Measurements from ENCODE around the gene NCR2. TPM values are rescaled to one million over a fixed set of nuclear protein-coding genes. Genes with fewer than 3 reads are reported as not detected.

NCR2 gene
- total and polyA plus RNA-seq, 9 of the 15 experiments (the other 6 are each of a cell fraction or from before 2014, with no cell fraction given), result not detected

DNA sequence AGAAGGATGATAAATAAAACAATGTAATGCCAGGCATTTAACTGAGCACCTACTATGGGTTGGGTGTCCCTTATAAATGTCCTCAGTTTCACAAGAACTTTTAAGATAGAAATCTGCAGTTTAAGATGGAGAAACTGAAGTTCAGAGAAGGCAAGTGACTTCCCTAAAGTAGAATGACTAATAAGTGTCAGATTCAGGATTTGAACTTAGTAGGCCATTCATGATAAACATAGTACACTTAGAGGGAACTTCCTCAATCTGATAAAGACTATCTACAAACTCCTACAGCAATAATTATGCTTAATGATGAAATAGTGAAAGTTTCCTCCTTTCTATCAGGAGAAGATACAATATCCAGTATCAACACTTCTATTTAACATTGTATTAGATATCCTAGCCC lies 43.9 kb downstream of the NCR2 start (continued):
- TF ChIP-seq RBM22 (IDR thresholded peaks at IDR 0.05; ENCODE audit: low read depth, low read length, poor library complexity, severe bottlenecking) (no peak), TGIF2 (CRISPR knock-in tag; IDR thresholded peaks at IDR 0.05) (no peak), TRIM24 (IDR thresholded peaks at IDR 0.05) (no peak), EGR1 (conservative IDR thresholded peaks at IDR 0.05) (no peak)
- TF ChIP-seq, protein P1, sequence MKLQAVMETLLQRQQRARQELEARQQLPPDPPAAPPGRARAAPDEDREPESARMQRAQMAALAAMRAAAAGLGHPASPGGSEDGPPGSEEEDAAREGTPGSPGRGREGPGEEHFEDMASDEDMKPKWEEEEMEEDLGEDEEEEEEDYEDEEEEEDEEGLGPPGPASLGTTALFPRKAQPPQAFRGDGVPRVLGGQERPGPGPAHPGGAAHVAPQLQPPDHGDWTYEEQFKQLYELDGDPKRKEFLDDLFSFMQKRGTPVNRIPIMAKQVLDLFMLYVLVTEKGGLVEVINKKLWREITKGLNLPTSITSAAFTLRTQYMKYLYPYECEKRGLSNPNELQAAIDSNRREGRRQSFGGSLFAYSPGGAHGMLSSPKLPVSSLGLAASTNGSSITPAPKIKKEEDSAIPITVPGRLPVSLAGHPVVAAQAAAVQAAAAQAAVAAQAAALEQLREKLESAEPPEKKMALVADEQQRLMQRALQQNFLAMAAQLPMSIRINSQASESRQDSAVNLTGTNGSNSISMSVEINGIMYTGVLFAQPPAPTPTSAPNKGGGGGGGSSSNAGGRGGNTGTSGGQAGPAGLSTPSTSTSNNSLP (IDR thresholded peaks at IDR 0.05; ENCODE audit: borderline replicate concordance, low read depth, low read length), result no peak
- TF ChIP-seq, protein P2, sequence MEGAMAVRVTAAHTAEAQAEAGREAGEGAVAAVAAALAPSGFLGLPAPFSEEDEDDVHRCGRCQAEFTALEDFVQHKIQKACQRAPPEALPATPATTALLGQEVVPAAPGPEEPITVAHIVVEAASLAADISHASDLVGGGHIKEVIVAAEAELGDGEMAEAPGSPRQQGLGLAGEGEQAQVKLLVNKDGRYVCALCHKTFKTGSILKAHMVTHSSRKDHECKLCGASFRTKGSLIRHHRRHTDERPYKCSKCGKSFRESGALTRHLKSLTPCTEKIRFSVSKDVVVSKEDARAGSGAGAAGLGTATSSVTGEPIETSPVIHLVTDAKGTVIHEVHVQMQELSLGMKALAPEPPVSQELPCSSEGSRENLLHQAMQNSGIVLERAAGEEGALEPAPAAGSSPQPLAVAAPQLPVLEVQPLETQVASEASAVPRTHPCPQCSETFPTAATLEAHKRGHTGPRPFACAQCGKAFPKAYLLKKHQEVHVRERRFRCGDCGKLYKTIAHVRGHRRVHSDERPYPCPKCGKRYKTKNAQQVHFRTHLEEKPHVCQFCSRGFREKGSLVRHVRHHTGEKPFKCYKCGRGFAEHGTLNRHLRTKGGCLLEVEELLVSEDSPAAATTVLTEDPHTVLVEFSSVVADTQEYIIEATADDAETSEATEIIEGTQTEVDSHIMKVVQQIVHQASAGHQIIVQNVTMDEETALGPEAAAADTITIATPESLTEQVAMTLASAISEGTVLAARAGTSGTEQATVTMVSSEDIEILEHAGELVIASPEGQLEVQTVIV (CRISPR knock-in tag; IDR thresholded peaks at IDR 0.05; ENCODE audit: borderline replicate concordance), result no peak

DNA sequence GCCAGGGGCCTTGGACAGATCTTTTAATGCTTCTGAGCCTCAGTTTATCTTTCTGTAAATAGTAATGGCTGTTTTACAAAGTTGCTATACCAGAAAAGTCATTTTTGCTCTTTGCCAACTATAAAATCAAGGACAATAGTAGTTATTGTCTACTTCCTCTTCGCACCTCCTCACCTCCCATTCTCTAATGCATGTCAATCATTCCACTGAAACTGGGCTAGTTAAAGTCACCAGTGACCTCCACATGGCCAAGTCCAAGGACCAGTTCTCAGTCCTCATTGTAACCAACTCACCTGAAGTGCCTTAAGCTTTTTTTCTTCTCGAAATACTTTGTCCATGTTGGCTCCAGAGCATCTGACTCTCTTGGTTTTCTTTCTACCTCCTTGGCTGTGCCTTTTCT lies 51.2 kb downstream of the NCR2 start:
- no peaks in the 10 kb centered on the region for H3K4me1 ChIP-seq (replicated peaks in 1 of 2; ENCODE audit: control insufficient read depth in 2 of 2, insufficient read depth in 2 of 2, low read length in 2 of 2)
- H3K4me3 ChIP-seq, result no peak overlapping the region
- H2AFZ ChIP-seq (ENCODE audit: low read depth, low read length), result no peak overlapping the region
- TF ChIP-seq, protein P3, sequence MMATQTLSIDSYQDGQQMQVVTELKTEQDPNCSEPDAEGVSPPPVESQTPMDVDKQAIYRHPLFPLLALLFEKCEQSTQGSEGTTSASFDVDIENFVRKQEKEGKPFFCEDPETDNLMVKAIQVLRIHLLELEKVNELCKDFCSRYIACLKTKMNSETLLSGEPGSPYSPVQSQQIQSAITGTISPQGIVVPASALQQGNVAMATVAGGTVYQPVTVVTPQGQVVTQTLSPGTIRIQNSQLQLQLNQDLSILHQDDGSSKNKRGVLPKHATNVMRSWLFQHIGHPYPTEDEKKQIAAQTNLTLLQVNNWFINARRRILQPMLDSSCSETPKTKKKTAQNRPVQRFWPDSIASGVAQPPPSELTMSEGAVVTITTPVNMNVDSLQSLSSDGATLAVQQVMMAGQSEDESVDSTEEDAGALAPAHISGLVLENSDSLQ (IDR thresholded peaks at IDR 0.05), result peak; percentile 61
- no peak for TF ChIP-seq NFRKB (IDR thresholded peaks at IDR 0.05; ENCODE audit: low read depth)
- FAIRE-seq, result no peak
- 0% methylated on average over 2 of the region's 2 CpGs for WGBS (ENCODE audit: insufficient coverage, low coverage, missing lambda C conversion rate)
- in situ Hi-C loops (cut with MboI), result no loop called here
- CTCF ChIA-PET (ENCODE audit: low intra/inter-chr PET ratio), result no interaction called here
- H3K79me2 ChIP-seq (ENCODE audit: control insufficient read depth, insufficient read depth, low read length), result no peaks in the 10 kb centered on the region
- DNase-seq (ENCODE audit: extremely low read depth in 1 of 4, low spot score in 3 of 4), result no peak
- intact Hi-C loops (cut with micrococcal nuclease), result no loop called here
- no peak overlapping the region for H3K27ac ChIP-seq (ENCODE audit: extremely low read depth, low read depth, low read length)
- POLR2A ChIA-PET, result no interaction called here
- peaks cover 3% of the 10 kb centered on the region; the same call in 1 of the 2 replicates for H4K20me1 ChIP-seq (replicated peaks; ENCODE audit: control insufficient read depth, insufficient read depth, low read length)
- no TSS peak for BruUV-seq (replicated peaks)
- no peaks in the 10 kb centered on the region for H3K9me3 ChIP-seq (replicated peaks; ENCODE audit: control insufficient read depth, insufficient read depth, low read depth, low read length)
- no peak overlapping the region for H3K9ac ChIP-seq (ENCODE audit: insufficient read depth in 1 of 2, low read depth in 2 of 2, low read length in 2 of 2)
- no peaks in the 10 kb centered on the region for H3K9me1 ChIP-seq (ENCODE audit: control insufficient read depth, insufficient read depth, low read length)
- no peak overlapping the region for H3K4me2 ChIP-seq (ENCODE audit: insufficient read depth, low read length)
- H3K27me3 ChIP-seq (ENCODE audit: control insufficient read depth in 2 of 2, insufficient read depth in 2 of 2, low read length in 2 of 2), result peaks cover 0 to 12% of the 10 kb centered on the region in 2 experiments; a peak in 1 of 5 replicates
- no peak for ATAC-seq
- no peaks in the 10 kb centered on the region for H3K36me3 ChIP-seq (ENCODE audit: control insufficient read depth, insufficient read depth, low read length)
